Superior temporal gyrus (tissue), 1 donor: Measurements from ENCODE around the gene PPM1F.
"Not testable (repeated sequence)": the region's sequence is repeated elsewhere in the genome, so short reads cannot be mapped to it uniquely, and the experiment has no call there.

Experiments
- DNase-seq: peaks from one replicate; pipeline ENCODE4 v3.0.0-alpha.2; 2016; ENCODE audit errors: extremely low spot score

PPM1F gene

GRCh38 chr22:21896951-21897513 lies 55.6 kb downstream of the PPM1F start:
- DNase-seq = no peak

- DNase-seq = not testable (repeated sequence)
Measured at GRCh38 chr22:21896275-21896674, 56.4 kb downstream of the PPM1F start.

- no peak for DNase-seq
Measured at GRCh38 chr22:21894799-21895198, 57.8 kb downstream of the PPM1F start.

GRCh38 chr22:21889251-21889990 lies 63.2 kb downstream of the PPM1F start:
- DNase-seq = no peak

- DNase-seq = no peak
Measured at GRCh38 chr22:21887841-21888240, 64.8 kb downstream of the PPM1F start.

GRCh38 chr22:21883930-21884329 lies 68.7 kb downstream of the PPM1F start:
- DNase-seq = not testable (repeated sequence)

- not testable (repeated sequence) for DNase-seq
Measured at GRCh38 chr22:21882754-21883333, 69.8 kb downstream of the PPM1F start.

GRCh38 chr22:21881841-21882753 lies 70.6 kb downstream of the PPM1F start:
- no peak for DNase-seq

GRCh38 chr22:21876486-21877176 lies 76.0 kb downstream of the PPM1F start:
- DNase-seq = no peak

GRCh38 chr22:21874953-21875352 lies 77.7 kb downstream of the PPM1F start:
- not testable (repeated sequence) for DNase-seq

GRCh38 chr22:21873619-21874018 lies 79.0 kb downstream of the PPM1F start:
- DNase-seq = no peak

- DNase-seq = not testable (repeated sequence)
Measured at GRCh38 chr22:21872741-21873140, 79.9 kb downstream of the PPM1F start.
